GM18861 (cell line): ENCODE results near the gene TMEM59L.
"Not testable (repeated sequence)": the region's sequence is repeated elsewhere in the genome, so short reads cannot be mapped to it uniquely, and the experiment has no call there.

ENCODE experiments used
- ATAC-seq: cut with Tn5 transposase; IDR thresholded peaks from one replicate; pipeline ENCODE4 v1.9.1; 2021; ENCODE audit not compliant: unreplicated experiment

The TMEM59L gene

DNA sequence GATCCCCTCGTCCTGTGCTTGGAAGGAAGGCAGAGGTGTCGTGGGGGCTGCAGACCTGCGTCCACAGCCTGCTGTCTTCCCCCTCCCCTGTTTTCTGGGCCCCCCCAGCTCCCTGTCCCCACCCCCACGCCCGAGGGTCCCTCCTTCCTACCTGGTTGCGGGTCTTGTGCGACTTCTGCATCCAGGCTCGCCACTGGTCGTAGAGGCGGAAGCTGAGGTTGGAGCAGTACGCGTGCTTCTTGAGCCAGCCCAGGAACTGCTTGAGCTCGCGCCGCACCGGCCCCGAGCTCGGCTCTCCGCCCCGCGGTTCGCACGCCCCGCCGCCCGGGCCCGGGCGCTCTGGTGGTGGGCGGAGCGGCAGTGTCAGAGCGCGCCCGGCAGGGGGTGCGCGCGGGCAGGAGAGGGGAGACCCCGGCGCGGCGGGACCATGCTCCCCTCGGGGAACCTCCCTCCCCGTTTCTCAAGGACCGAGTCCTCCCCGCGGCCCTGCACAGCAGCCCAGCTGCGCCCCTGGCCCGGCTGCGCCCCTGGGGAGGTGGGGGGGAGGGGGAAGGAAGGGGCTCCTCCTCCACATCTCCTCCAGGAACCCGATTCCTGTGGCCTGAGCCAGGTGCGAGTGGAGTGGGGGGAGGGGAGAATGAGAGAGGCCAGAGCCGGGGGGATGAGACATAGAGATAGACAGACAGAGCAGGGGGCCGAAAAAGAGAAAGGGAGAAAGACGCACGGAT lies 18.4 kb upstream of the TMEM59L start:
- ATAC-seq = peak; percentile 52

DNA sequence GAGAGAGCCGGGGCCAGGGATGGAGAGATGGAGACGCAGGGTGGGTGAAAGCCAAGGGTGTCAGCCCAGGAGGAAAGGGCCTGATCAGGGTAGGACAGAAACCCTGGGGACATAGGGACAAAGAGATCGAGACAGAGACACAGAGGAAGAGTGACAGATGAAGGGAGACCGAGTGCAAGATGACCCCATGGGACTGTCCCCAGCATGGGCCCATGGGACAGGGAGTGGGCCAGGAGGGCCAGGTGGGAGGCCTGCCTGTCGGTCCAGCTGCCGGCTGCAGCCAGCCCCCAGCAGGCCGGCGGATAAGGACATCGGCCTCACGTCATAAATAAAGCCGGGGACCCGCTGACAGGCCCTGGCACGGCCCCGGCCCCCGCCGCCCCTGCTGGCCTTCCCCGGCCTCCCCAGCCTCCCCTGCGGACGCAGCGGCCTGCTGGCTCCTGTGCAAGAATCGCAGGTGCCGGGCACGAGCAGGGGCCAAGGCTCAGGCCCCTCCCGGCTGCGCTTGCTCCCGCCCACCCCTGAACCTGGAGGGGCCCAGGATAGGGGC lies 17.8 kb upstream of the TMEM59L start:
- no peak for ATAC-seq

DNA sequence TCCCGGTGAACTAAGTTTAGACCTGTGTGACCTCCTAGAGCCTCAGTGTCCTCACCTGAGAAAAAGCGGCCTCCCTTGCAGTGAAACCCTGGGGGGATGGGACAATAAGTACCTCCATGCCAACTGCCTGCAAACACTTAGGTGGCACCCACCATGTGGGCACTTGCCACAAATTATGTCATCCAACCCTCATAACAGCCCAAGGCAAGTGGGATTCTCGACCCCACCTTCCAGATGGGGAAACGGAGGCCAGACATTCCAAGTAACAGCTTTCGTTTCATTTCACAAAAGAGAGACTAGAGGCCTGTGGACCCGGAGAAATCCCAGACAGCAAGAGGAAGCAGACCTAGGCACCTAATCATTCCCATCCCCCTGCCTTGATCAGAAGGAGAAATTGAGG lies 17.2 kb upstream of the TMEM59L start:
- ATAC-seq = no peak

DNA sequence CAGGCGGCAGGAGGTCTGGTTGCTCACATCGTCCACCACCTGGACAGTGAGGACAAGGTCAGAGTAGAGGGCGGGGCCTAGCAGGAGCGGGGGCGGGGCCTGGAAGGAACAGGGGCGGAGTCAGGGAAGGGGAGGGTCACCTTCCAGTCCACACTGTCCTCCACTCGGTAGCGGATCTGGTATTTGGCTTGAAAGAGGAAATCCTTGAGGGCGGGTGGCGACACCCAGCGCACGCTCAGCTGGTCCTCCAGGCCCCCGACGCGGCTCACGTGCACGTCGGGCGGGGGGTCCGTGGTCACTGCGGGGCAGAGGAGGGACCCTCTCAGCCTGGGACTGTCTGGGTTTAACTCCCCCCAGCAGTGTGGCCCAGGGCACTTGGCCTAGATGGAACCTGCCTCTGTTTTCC lies 15.9 kb upstream of the TMEM59L start:
- ATAC-seq = no peak

DNA sequence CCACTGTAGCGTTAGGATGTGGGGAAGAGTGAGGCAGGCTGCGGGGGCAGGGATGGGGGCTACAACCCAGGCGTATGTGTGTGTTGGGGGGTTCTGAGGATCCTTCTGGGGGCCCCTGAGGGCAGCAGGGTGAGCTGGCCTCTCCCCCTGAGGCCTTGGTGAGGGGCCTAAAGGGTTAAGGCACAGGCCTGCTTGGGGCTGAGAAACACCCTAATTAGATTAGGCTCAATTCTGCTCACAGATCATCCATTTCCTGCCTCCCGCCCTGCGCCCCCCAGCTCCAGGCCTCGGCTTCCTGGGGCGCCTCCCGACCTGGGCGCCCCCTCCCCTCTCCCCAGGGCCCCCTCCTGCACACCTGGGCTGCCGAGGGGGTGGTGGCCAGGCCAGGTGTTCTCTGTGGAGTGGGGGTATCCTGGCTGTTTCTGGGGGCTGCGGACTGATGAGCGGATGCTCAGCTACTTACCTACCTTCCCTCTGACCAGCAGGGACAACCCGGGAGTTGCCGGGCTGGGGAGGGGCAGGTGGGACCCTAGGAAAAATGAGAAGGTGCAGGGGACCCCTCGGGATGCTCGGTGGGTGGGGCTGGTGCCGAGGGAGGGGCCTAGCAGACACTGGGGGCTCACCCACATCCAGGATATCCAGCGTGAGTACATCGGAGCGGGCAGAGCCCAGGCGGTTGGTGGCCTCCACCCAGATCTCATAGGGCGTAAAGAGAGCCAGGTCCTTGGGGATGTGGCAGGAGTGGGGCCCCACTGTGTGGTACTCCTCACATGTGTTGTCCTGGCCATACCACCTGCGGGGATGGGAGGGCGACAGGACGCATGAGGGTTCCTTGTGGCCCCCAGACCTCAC lies 14.6 kb upstream of the TMEM59L start:
- no peak for ATAC-seq

DNA sequence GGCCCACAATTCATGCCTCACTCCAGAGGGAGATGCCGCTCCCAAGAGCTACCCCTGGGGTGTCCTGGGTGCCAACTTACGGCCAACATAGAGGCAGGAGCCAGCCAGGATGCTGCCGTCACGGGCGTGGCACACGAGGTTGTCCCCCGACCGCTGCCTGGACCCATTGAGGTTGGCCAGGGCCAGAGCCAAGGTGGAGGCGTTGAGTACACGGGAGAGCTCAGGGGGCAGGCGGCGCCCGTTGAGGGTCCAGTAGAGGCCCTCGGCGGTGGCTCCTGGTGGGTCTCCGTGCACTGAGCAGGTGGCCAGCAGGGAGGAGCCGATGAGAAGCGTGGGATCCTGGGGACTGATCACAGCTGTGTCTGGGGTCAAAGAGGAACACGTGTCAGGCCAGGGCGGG lies 13.2 kb upstream of the TMEM59L start:
- no peak for ATAC-seq

DNA sequence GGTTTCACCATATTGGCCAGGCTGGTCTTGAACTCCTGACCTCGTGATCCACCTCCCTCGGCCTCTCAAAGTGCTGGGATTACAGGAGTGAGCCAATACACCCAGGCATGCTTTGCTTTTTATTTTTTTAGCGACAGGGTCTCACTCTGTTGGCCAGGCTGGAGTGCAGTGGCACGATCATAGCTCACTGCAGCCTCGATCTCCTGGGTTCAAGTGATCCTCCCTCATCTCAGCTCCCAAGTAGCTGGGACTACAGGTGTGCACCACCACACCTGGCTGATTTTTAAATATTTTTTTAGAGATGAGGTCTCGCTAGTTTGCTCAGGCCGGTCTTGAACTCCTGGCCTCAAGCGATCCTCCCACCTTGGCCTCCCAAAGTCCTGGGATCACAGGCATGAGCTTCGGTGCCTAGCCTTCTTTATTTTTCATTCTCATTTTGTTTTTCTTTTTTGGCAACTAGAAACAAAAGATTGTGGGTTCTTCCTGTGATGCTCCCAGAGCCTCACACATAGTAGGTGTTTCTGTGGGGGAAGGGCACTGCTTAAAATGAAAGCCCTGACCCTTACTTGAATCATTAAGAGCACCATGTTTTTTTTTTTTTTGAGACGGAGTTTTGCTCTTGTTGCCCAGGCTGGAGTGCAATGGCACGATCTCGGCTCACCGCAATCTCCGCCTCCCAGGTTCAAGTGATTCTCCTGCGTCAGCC lies 11.8 kb upstream of the TMEM59L start:
- ATAC-seq = not testable (repeated sequence)

DNA sequence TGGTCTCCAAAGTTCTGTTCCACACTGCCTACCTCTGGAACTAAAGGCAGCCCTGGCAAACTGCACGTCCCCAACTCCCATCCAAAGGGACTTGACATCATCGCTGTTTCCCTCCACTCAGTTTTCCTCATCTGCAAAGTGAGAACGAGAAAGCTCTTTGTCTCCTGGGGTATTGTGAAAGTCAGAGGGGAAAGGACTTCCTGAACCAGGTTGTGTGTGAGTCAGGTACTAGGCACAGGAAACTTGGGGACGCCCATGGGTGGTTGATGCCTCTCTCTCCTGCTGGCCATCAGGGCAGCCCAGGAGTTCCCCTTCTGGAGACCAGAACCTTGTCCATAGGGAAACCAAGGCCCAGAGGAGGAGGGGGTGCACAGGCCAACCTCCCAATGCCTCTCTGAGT lies 10.8 kb upstream of the TMEM59L start:
- ATAC-seq = no peak

DNA sequence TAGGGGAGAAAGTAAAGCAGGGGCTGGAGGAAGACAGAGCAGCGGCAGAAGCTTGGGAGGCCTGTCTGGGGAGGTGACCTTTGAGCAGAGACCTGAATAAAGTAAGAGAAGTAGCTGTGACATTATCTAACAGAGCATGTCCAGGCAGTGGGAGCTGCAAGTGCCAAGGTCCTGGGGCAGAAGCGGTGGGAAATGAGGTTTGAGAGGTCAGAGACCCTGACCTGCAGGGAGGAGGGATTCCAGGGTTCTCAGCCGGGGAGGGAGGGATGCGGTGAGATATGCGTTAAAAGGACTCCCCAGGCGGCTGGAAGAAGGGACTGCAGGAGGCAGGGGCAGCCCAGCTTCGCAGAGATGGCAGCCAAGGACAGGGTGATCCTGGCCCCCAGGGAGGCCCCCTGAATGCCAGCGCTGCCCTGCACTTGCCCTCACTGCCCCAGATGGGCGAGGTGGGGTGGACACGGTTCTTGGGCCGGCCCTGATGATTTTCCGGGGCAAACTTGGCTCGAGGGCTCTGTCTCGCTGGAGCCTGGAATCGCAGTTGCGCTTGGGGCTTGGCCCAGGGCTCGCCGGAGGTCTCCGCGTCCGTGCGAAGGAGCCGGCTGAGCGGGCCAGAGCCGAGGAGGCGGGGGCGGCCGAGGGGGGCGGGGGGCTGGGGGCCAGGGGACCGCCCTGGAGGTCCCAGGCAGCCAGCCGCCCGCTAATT lies 9.3 kb upstream of the TMEM59L start:
- no peak for ATAC-seq

DNA sequence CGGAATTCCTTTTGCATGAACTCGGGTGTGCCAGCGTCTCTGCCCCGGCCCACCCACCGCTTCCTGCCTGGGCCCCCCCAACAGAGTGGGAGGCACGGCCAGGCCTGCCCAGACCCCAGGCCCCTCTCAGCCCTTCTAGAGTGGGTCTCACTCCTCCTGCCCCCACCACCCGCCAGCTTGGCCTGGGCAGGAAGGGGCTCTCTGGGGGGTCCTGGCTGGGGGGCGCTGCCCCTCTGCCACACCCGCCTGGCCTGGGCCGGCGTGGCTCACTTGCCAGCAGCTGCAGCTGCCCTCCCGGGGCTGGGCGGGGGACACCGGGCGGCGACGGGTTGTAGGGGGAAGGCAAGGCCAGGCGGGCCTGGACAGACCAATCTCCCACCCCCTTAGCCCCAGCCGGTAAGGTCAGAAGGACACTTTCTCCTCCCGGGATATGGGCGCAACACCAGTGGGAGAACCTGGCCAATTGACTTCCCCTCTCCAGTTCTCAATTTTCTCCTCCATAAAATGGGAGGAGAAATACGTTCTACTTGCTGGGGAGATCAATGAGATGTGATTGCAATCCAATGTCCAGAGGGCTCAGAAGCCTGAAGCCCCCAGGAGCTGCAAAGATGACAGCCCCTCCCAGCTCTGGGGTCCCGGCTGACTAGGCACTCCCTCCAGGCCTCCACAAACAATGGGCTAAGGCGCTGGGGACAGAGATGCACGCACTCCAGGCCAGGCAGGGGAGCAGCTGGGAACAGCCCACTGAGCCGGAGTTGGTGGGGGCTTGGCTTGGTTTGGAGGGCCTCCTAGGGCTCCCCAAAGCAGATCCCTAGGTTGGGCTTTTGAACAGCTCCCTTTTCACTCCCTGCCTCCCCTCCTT lies 8.5 kb upstream of the TMEM59L start:
- no peak for ATAC-seq

DNA sequence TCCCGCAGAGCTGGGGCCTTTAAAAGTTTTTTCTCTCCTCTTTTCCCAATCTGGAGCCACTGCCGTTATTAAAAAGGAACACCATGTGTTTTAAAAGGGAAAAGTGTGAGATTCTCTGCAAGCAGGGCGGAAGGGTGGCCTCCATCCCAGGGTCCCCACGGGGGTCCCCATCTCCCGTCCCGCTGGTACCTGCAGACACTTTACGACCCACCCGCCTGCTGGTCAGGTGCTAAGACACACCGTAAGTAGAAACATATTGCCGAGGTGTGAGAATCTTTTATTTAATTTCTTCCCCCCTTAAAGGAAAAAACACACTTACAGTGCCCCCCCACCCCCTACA lies 7.9 kb upstream of the TMEM59L start:
- no peak for ATAC-seq

DNA sequence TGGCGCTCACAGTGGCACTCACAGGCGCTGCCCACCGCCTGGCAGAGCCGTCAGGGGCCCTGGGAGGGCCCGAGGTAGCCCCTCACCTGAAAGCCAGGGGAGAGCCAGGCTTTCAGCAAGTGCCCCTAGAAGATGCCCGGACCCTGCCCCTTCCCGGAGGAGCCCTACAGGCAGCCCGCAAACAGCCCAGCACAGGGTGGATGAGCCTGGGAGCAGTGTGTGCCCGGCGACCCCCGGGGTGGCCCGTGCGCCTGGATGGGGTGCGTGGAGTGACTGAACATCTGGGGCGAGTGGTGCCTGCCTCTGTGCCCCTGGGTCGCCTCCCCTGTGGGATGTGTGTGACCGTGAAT lies 7.5 kb upstream of the TMEM59L start:
- no peak for ATAC-seq

DNA sequence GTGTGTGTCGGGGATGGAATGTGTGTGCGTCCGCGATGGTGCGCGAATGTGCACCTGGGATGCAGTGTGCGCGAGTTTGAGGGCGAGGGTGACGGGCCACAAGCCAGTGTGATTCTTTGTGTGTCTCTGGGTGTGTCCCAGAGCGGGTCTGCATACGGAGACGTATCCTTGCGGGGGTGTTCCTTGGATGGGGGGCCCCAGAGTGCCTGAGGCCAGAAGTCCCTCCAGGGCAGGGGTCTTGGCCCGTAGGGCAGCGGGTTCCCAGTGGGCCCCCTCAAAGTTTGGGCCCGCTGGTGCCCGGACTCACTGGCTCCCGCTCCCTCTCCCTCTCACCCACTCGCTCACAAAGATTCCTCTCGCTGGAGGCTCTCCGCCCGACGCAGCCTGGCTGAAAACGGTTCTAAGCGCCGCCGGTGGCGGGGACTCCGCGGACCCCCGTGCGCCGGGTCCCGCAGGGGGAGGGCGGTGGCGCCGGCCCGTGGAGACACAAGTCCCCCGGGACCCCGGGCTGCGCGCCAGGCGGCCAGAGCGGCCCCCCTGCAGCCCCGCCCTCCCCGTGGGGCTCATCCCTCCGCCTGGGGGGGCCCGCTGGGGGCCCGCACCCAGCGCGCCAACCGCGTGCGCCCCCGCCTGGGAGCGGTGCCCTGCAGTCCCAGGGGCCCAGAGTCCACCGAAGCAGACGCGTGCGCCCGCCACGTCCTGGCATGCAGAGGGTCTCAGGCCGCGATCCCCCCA lies 7.0 kb upstream of the TMEM59L start:
- ATAC-seq = no peak

DNA sequence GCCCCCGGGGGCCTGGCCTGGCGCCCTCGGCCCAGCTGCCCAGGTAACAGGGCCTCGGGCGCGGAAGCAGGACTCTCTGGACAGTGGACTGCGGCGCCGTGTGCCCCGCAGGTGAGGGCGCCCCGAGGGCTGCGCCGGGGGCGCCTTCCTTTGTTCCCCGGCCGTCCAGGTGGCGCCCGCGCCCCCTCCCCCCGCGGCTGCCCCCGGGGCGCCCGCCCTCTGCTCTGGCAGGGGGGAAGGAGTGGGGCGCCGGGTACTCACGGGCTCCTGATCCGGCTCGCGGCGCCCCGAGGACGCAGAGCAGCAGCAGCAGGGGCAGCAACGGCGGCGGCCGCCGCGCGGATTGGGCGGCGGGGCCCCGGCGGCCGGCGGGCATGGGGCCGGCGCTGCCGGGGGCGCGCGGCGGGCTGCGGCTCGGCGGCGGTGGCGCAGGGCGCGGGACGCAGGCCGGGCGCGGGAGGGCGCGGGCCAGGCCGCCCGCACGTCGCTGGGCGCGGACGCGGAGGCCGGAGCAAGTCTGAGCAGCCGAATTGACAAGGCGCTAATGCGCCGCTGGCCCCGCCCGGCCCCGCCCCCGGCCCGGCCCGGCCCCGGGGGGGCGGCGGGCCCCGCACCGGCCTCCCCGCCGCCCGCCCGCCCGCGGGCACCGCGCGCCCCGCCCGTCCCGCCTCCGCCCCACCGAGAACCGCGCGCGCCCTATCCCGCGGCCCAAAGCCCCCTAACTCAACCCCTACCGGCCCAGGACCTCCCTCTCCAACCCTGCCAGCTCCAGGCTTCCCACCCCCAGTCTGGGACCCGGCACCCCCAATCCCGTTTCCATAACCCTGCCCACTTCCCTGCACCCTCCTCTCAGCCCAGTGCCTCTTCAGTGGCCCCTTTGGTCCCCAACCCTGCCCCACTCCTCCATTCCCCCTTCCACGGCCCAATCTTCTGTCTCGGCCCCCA lies 6.1 kb upstream of the TMEM59L start, which contains the start of gene CRLF1:
CRLF1 (minus strand) TSS at position 519 of the 945 bp plus-strand sequence; CDS start at position 376, 143 bp downstream.
- ATAC-seq = no peak

DNA sequence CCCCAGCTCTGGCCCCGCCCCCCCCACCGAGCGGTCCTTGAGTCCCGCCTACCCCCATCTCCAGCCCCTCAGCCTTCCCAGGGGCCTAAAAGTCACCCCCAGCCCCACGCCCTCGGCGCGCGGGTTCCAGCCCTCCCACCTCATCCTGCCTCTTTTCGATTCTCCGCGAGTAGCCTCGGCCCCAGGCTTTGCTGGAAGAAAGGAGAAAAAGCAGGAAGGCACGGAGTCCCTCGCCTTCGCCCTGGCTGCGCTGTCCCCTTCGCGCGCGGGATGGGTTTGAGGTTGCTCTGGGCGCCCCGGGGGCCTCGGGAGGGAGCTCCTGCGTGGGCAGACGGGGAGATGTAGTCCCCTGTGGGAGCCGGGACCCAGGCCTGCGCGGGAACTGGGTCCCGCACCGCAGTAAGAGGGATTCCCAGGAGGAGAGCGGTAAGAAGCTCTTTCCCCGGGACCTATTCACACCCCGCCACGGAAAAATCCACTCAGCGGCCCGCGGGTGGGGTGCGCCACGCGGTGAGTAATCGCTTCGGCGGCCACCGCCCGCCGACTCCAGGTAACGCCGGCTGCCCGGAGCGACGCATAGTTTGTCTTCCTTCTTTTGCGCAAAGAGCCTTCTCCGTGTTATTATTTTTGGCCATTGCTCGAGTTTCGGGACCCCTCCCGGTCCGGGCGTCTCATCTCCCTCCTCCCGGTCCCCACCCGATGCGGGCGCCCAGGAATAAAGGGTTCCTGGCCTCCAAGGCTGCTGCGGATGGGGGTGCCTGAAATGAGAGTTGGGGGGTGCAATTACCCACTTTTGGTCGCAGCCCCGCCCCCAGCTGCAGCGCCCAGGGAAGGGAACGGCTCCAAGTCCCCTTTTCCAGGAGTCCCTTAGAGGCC lies 5.2 kb upstream of the TMEM59L start:
- ATAC-seq = no peak

DNA sequence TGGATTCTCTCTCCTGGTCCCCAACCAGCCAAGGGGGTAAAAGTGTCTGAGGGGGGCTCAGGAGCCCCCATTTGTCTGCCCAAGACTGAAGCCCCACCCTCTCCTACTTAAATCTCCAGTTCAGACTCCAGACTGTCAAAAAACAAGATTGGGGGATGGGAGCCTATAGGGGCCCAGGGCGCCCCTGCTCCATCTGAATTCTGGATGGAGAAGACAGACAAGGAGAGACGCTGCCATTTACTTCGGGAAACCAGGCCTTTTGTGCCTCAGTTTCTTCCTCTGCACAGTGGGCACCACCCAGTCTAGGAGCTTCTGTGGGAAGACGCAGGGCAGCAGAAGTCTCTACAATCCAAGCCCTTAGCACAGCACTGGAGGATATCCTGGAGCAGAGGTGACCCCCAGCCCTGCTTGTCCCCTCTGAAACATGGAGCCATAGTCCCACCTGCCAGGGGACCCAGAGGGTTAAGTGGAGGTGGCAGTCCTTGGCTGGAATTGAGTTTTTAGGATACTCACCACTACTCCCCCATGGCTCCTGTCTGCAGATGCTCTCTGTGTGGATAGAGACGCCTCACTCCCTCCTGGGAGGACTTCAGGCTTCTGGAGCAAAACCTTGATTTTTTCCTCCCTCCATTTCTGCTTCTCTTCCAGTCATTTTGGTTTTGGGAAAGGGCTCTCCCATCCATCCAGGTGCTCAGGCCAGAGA lies 4.4 kb upstream of the TMEM59L start:
- ATAC-seq = no peak
